Measurements from ENCODE around the gene NPAS3. TPM values are rescaled to one million over a fixed set of nuclear protein-coding genes. Genes with fewer than 3 reads are reported as not detected.

The NPAS3 gene
- total and polyA plus RNA-seq, 4 donors, result 0.07 to 0.09 (median 0.08) TPM; not detected in 1

- Histone ChIP-seq H3K27me3 (ENCODE audit: control insufficient read depth in 4 of 4, insufficient read depth in 4 of 4, low read length in 3 of 4) (peaks cover 0 to 3% (median 0%) of the 10 kb centered on the region in 4 donors), H3K9me3 (ENCODE audit: control insufficient read depth in 4 of 4, low read length in 3 of 4) (no peaks in the 10 kb centered on the region), H3K27ac (ENCODE audit: low read depth in 1 of 2, low read length in 2 of 2) (no peak overlapping the region), H3K9ac (ENCODE audit: low read depth in 1 of 2, low read length in 2 of 2) (no peak overlapping the region), H3K4me1 (ENCODE audit: control insufficient read depth in 4 of 4, insufficient read depth in 4 of 4, low read length in 3 of 4) (peaks cover 0 to 1% (median 0%) of the 10 kb centered on the region in 4 donors), H3K36me3 (ENCODE audit: control insufficient read depth in 4 of 4, insufficient read depth in 3 of 4, low read depth in 1 of 4, low read length in 3 of 4) (no peaks in the 10 kb centered on the region), H3K4me3 (ENCODE audit: low read depth in 1 of 3, low read length in 3 of 3) (no peak overlapping the region)
- DNase-seq (ENCODE audit: low spot score), result no peak
- TF ChIP-seq MAX (IDR thresholded peaks at IDR 0.05) (no peak), FOXA1 (IDR thresholded peaks at IDR 0.05) (no peak), TAF1 (conservative IDR thresholded peaks at IDR 0.05) (no peak), GABPA (IDR thresholded peaks at IDR 0.05 in 1 of 2, conservative IDR thresholded peaks at IDR 0.05 in 1 of 2) (no peak), ZBTB33 (IDR thresholded peaks at IDR 0.05) (no peak), JUND (IDR thresholded peaks at IDR 0.05) (no peak), RAD21 (IDR thresholded peaks at IDR 0.05) (no peak), HNF4G (IDR thresholded peaks at IDR 0.05) (no peak), CTCF (IDR thresholded peaks at IDR 0.05; ENCODE audit: low read depth, low read length, missing input control) (no peak), HNF4A (conservative IDR thresholded peaks at IDR 0.05) (no peak), REST (IDR thresholded peaks at IDR 0.05) (no peak)
- WGBS, result 92% methylated on average over 6 of the region's 6 CpGs
These were observed 742.2 kb downstream of the NPAS3 start for GRCh38 chr14:33680873-33681272.

GRCh38 chr14:33682760-33683159 lies 744.1 kb downstream of the NPAS3 start:
- no peak for DNase-seq (ENCODE audit: low spot score)
- Histone ChIP-seq H3K9me3 (ENCODE audit: control insufficient read depth in 4 of 4, low read length in 3 of 4) (no peaks in the 10 kb centered on the region), H3K36me3 (ENCODE audit: control insufficient read depth in 4 of 4, insufficient read depth in 3 of 4, low read depth in 1 of 4, low read length in 3 of 4) (no peaks in the 10 kb centered on the region), H3K9ac (ENCODE audit: low read depth in 1 of 2, low read length in 2 of 2) (no peak overlapping the region), H3K27me3 (ENCODE audit: control insufficient read depth in 4 of 4, insufficient read depth in 4 of 4, low read length in 3 of 4) (peaks cover 0 to 3% (median 0%) of the 10 kb centered on the region in 4 donors), H3K4me3 (ENCODE audit: low read depth in 1 of 3, low read length in 3 of 3) (no peak overlapping the region), H3K27ac (ENCODE audit: low read depth in 1 of 2, low read length in 2 of 2) (no peak overlapping the region), H3K4me1 (ENCODE audit: control insufficient read depth in 4 of 4, insufficient read depth in 4 of 4, low read length in 3 of 4) (no peaks in the 10 kb centered on the region)
- TF ChIP-seq JUND (IDR thresholded peaks at IDR 0.05) (no peak), REST (IDR thresholded peaks at IDR 0.05) (no peak), GABPA (IDR thresholded peaks at IDR 0.05 in 1 of 2, conservative IDR thresholded peaks at IDR 0.05 in 1 of 2) (no peak), FOXA2 (IDR thresholded peaks at IDR 0.05) (no peak), TAF1 (conservative IDR thresholded peaks at IDR 0.05) (no peak), EGR1 (IDR thresholded peaks at IDR 0.05; ENCODE audit: low read depth in 2 of 2) (no peak), YY1 (IDR thresholded peaks at IDR 0.05) (no peak), FOXA1 (IDR thresholded peaks at IDR 0.05) (no peak), HNF4A (conservative IDR thresholded peaks at IDR 0.05) (no peak), MAX (IDR thresholded peaks at IDR 0.05) (no peak), ATF3 (IDR thresholded peaks at IDR 0.05) (no peak), CTCF (IDR thresholded peaks at IDR 0.05; ENCODE audit: low read depth, low read length, missing input control) (no peak), RAD21 (IDR thresholded peaks at IDR 0.05) (no peak), HNF4G (IDR thresholded peaks at IDR 0.05) (no peak), RXRA (IDR thresholded peaks at IDR 0.05) (no peak), SP1 (IDR thresholded peaks at IDR 0.05) (no peak)
- WGBS, result 74% methylated on average over 4 of the region's 4 CpGs

Data from liver (tissue), 9 donors.